ENCODE data around the gene FRK.
"Not testable (repeated sequence)": the region's sequence is repeated elsewhere in the genome, so short reads cannot be mapped to it uniquely, and the experiment has no call there.

Gene FRK

DNA sequence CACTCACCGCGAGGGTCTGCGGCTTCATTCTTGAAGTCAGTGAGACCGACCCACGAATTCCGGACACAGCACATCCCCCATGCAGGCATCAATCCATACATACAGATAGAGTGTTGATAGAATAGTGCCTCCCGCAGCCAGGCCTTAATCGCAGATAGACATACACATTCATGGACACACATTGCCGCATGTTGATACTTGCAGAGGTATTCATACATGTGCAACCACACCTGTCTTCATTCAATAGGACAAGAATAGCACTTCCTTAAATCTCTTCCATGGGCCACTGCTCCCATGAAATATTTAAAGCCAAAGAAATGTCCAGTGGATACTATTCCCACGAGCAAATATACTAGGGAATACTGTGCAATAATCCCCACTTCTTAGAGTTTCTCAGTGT is 170.5 kb downstream of the FRK start:
- no peak for DNase-seq (ENCODE audit: low read depth in 2 of 2)

DNA sequence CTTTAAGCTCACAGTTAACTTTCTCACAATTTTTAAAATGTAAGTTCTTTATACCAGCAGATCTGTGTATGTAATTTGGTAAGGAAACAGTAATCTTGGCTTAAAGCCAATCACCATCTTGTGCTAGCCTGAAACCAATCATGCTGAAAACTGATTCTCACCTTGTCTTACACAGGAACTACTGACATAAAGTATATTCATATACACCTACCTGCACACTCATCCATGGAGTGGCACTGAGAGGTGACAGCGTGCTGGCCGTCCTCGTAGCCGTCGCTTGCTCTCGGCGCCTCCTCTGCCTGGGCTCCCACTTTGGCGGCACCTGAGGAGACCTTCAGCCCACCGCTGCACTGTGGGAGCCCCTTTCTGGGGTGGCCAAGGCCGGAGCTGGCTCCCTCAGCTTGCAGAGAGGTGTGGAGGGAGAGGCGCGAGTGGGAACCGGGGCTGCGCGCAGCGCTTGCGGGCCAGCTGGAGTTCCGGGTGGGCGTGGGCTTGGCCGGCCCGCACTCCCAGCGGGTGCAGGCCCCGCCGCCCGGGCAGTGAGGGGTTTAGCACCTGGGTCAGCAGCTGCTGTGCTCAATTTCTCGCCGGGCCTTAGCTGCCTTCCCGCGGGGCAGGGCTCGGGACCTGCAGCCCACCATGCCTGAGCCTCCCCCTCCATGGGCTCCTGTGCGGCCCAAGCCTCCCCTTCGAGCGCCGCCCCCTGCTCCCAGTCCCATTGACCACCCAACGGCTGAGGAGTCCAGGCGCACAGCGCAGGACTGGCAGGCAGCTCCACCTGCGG is 171.8 kb downstream of the FRK start:
- not testable (repeated sequence) for DNase-seq (ENCODE audit: low read depth in 2 of 2)

DNA sequence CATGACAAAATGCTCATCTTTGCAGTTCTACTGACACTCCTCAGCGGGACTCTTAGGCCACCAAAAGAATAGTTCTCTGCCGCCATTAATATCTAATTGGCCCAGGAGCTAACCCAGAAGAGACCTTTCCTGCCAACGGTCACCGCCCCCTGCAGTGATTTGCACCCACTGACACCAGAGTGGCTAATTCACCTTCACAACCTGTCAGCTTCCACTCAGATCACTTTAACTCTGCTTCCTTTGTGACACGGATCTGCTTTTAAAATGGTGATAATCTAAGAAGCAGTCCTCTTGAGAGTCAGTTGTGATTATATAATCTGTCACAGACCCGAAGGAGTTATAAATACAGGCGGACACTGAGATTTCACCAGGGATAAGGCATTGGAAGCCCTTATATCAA is 172.8 kb downstream of the FRK start:
- no peak for DNase-seq (ENCODE audit: low read depth in 2 of 2)

DNA sequence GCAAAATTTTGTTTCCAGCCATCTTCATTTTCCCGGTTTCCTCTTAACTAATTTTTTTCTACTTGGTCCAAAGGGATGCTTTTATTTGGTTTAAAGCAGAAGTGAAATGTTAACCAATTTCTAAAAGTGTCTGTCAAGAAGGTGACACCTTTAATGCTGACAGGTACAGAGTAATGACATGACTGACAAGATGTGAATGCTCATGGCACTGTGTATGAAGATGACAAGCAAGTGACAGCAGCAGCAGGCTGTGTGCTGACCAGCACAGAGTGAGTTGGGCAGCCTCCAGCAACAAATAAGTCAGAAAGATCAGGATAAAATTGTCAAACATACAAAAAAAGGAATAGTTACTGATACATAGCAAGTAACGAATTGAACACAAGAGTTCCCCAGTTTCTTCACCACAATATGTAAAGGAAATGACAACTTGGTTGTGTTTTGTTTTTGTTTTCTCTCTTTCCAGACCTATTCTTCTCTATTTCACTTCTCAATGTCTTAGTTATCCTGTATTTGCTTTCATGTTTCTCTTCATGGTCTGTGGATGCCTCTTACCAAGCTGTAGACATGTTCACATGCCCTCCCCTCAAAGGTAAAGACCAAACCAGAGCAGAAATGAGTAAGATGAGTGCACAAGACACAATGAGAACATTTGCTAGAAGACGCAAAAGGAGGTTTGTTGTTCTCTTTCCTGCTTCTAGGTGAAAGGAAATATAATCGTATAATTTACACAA is 174.9 kb downstream of the FRK start:
- DNase-seq (ENCODE audit: low read depth in 2 of 2): no peak

DNA sequence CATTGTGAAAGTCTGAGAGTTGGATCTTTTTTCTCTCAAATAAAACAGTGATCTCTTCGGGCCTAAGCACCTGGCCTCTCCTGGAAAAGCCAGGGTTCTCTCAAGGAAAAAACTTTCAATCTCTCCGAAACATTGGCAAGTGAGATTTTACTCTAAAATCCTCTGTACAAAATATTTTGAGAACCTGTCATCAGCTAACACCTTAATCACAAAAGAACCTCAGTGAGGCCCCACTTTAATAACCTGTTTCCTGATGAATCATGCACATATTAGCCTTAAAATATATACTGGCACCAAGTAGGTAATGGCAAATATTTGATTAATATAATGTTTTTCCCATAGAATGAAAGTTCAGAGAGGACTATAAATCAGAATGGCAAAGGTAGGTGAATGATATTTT is 177.9 kb downstream of the FRK start:
- DNase-seq (ENCODE audit: low read depth in 2 of 2): no peak

DNA sequence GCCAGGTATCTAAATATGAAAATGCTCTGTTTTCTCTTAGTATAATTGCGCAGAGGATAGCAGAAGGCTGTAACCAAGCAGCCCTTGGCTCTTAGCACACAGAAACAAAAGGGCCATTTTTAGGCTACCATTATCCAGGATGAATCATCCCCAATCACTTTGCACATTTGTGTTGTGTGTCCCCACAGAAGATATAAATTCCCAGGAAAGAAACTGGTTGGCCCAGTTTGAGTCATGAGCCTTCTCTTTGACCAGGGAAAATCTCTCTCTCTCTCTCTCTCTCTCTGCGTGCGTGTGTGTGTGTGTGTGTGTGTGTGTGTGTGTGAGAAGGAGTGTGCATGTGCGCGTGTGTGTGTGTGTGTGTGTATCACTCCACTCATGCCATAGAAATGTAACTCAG is 178.5 kb downstream of the FRK start:
- no peak for DNase-seq (ENCODE audit: low read depth in 2 of 2)

All from stimulated activated CD8-positive, alpha-beta memory T cell treated with anti-CD3 and anti-CD28 coated beads, Interleukin-7, amount 100 ng/mL, for 4 hours (primary cell).